Trophoblast cell (in vitro differentiated cells and primary cell): Measurements from ENCODE around the gene POU6F2.

Source experiments
- DNase-seq, 2 donors: peaks; one replicate each; pipeline ENCODE4 v3.0.0-alpha.2; 2016
- H2AFZ ChIP-seq: 2 replicates; pipeline ENCODE4 v1.6.1; 2013; ENCODE audit warnings: low read length, moderate library complexity, mild to moderate bottlenecking; ENCODE audit not compliant: insufficient read depth, poor library complexity
- H2AK5ac ChIP-seq: 2 replicates; pipeline ENCODE4 v1.6.1; 2013; ENCODE audit warnings: mild to moderate bottlenecking, low read length
- H2BK120ac ChIP-seq: 2 replicates; pipeline ENCODE4 v1.6.1; 2013; ENCODE audit warnings: low read length, mild to moderate bottlenecking, moderate library complexity; ENCODE audit not compliant: insufficient read depth, poor library complexity
- H2BK12ac ChIP-seq: 2 replicates; pipeline ENCODE4 v1.6.1; 2013; ENCODE audit warnings: mild to moderate bottlenecking, low read length, moderate library complexity
- H2BK5ac ChIP-seq: 2 replicates; pipeline ENCODE4 v1.6.1; 2013; ENCODE audit warnings: low read length, low read depth, moderate library complexity, mild to moderate bottlenecking; ENCODE audit not compliant: poor library complexity
- H3K14ac ChIP-seq: 2 replicates; pipeline ENCODE4 v1.6.1; 2013; ENCODE audit warnings: mild to moderate bottlenecking, low read length
- H3K18ac ChIP-seq: 2 replicates; pipeline ENCODE4 v1.6.1; 2013; ENCODE audit warnings: mild to moderate bottlenecking, low read length
- H3K23ac ChIP-seq: 2 replicates; pipeline ENCODE4 v1.6.1; 2013; ENCODE audit warnings: low read length
- H3K27ac ChIP-seq: 2 replicates; pipeline ENCODE4 v1.5.1; 2013; ENCODE audit warnings: low read depth, mild to moderate bottlenecking, inconsistent platforms, low read length, moderate library complexity
- H3K27me3 ChIP-seq: 2 replicates; pipeline ENCODE4 v1.6.1; 2013; ENCODE audit warnings: inconsistent platforms, mild to moderate bottlenecking, low read length, moderate library complexity; ENCODE audit not compliant: insufficient read depth
- H3K36me3 ChIP-seq, 2 experiments: 1 replicate in 1 of 2; 2 replicates in 1 of 2; pipeline ENCODE4 v1.6.1; 2013; ENCODE audit warnings: low read length in 2 of 2, mild to moderate bottlenecking in 2 of 2, moderate library complexity in 1 of 2; ENCODE audit not compliant: insufficient read depth in 2 of 2, control insufficient read depth in 1 of 2
- H3K4ac ChIP-seq: 2 replicates; pipeline ENCODE4 v1.6.1; 2013; ENCODE audit warnings: low read depth, mild to moderate bottlenecking, low read length, moderate library complexity
- H3K4me1 ChIP-seq, 2 experiments: 1 replicate in 1 of 2; 2 replicates in 1 of 2; pipeline ENCODE4 v1.6.1; 2013; ENCODE audit warnings: low read length in 2 of 2, mild to moderate bottlenecking in 2 of 2, moderate library complexity in 1 of 2; ENCODE audit not compliant: insufficient read depth in 2 of 2, control insufficient read depth in 1 of 2
- H3K4me2 ChIP-seq: 2 replicates; pipeline ENCODE4 v1.6.1; 2013; ENCODE audit warnings: inconsistent platforms, mild to moderate bottlenecking, low read length, moderate library complexity
- H3K4me3 ChIP-seq: 2 replicates; pipeline ENCODE4 v1.5.1; 2013; ENCODE audit warnings: mild to moderate bottlenecking, low read depth, low read length, inconsistent platforms
- H3K79me1 ChIP-seq: one replicate; pipeline ENCODE4 v1.6.1; 2013; ENCODE audit warnings: low read length
- H3K79me2 ChIP-seq: 2 replicates; pipeline ENCODE4 v1.6.1; 2013; ENCODE audit warnings: low read length, mild to moderate bottlenecking; ENCODE audit not compliant: control insufficient read depth, insufficient read depth, poor library complexity
- H3K9ac ChIP-seq: 2 replicates; pipeline ENCODE4 v1.6.1; 2013; ENCODE audit warnings: mild to moderate bottlenecking, low read length
- H3K9me3 ChIP-seq: 2 replicates; pipeline ENCODE4 v1.6.1; 2013; ENCODE audit warnings: low read depth, mild to moderate bottlenecking, control low read depth, inconsistent platforms, low read length; ENCODE audit not compliant: insufficient read depth
- H4K12ac ChIP-seq: 2 replicates; pipeline ENCODE4 v1.6.1; 2013; ENCODE audit warnings: low read depth, mild to moderate bottlenecking, low read length, moderate library complexity
- H4K8ac ChIP-seq: 2 replicates; pipeline ENCODE4 v1.6.1; 2013; ENCODE audit warnings: low read depth, mild to moderate bottlenecking, low read length, moderate library complexity
- H4K91ac ChIP-seq: one replicate; pipeline ENCODE4 v1.6.1; 2013; ENCODE audit warnings: low read depth, mild to moderate bottlenecking, low read length, moderate library complexity
- WGBS: extraction: QIAGEN DNeasy Blood & Tissue Kit; methylation state at CpG from one replicate; pipeline ENCODE4 v1.1.7; 2013; ENCODE audit warnings: missing lambda C conversion rate; ENCODE audit not compliant: insufficient read length, insufficient coverage; ENCODE audit errors: extremely low coverage; 5-methylcytosine and 5-hydroxymethylcytosine counted together

The POU6F2 gene

GRCh38 chr7:39091774-39092173, 114.1 kb downstream of the POU6F2 start:
- no peak overlapping the region for H3K4ac ChIP-seq
- DNase-seq = no peak
- no peak overlapping the region for H2BK5ac ChIP-seq
- H4K12ac ChIP-seq = no peak overlapping the region
- H3K79me1 ChIP-seq = no peaks in the 10 kb centered on the region
- no peak overlapping the region for H3K18ac ChIP-seq
- H3K79me2 ChIP-seq = no peaks in the 10 kb centered on the region
- H3K27ac ChIP-seq = no peak overlapping the region
- WGBS = no CpG with 5 or more reads among the region's 5 CpGs
- no peak overlapping the region for H2AFZ ChIP-seq
- no peaks in the 10 kb centered on the region for H3K4me1 ChIP-seq
- no peak overlapping the region for H2BK12ac ChIP-seq
- no peak overlapping the region for H2AK5ac ChIP-seq
- H4K8ac ChIP-seq = no peak overlapping the region
- no peak overlapping the region for H4K91ac ChIP-seq
- H3K4me3 ChIP-seq = no peak overlapping the region
- H2BK120ac ChIP-seq = no peak overlapping the region
- no peak overlapping the region for H3K14ac ChIP-seq
- no peaks in the 10 kb centered on the region for H3K9me3 ChIP-seq
- no peak overlapping the region for H3K9ac ChIP-seq
- H3K36me3 ChIP-seq = no peaks in the 10 kb centered on the region
- no peak overlapping the region for H3K23ac ChIP-seq
- no peak overlapping the region for H3K4me2 ChIP-seq
- no peaks in the 10 kb centered on the region for H3K27me3 ChIP-seq

- Histone ChIP-seq H3K4me1 (no peaks in the 10 kb centered on the region), H4K91ac (no peak overlapping the region), H2BK5ac (no peak overlapping the region), H4K8ac (no peak overlapping the region), H3K27me3 (no peaks in the 10 kb centered on the region), H2AK5ac (no peak overlapping the region), H3K79me1 (no peaks in the 10 kb centered on the region), H2BK12ac (no peak overlapping the region), H3K9ac (no peak overlapping the region), H4K12ac (no peak overlapping the region), H3K23ac (no peak overlapping the region), H3K36me3 (no peaks in the 10 kb centered on the region), H3K4me3 (no peak overlapping the region), H3K9me3 (no peaks in the 10 kb centered on the region), H3K18ac (no peak overlapping the region), H3K4me2 (no peak overlapping the region), H3K27ac (no peak overlapping the region), H2BK120ac (no peak overlapping the region), H3K4ac (no peak overlapping the region), H2AFZ (no peak overlapping the region), H3K14ac (no peak overlapping the region), H3K79me2 (no peaks in the 10 kb centered on the region)
- DNase-seq = peak in 1 of 2 donors; percentile 12
- WGBS = no CpG with 5 or more reads among the region's 2 CpGs
Observed at GRCh38 chr7:39094731-39095130, 117.0 kb downstream of the POU6F2 start.

- Histone ChIP-seq H3K27ac (no peak overlapping the region), H3K9ac (no peak overlapping the region), H4K91ac (no peak overlapping the region), H4K12ac (no peak overlapping the region), H3K36me3 (no peaks in the 10 kb centered on the region), H2AK5ac (no peak overlapping the region), H3K14ac (no peak overlapping the region), H2AFZ (no peak overlapping the region), H3K4ac (no peak overlapping the region), H3K27me3 (no peaks in the 10 kb centered on the region), H3K4me3 (no peak overlapping the region), H3K9me3 (peaks cover 2% of the 10 kb centered on the region), H3K79me1 (no peaks in the 10 kb centered on the region), H2BK12ac (no peak overlapping the region), H3K18ac (no peak overlapping the region), H3K4me1 (no peaks in the 10 kb centered on the region), H3K79me2 (no peaks in the 10 kb centered on the region), H3K4me2 (no peak overlapping the region), H2BK120ac (no peak overlapping the region), H2BK5ac (no peak overlapping the region), H4K8ac (no peak overlapping the region), H3K23ac (no peak overlapping the region)
- WGBS = no CpG with 5 or more reads among the region's 7 CpGs
- DNase-seq = no peak
Observed at GRCh38 chr7:39095875-39096619, 118.3 kb downstream of the POU6F2 start.

- no peak overlapping the region for H4K91ac ChIP-seq
- no peaks in the 10 kb centered on the region for H3K79me2 ChIP-seq
- no peak overlapping the region for H2AK5ac ChIP-seq
- no peaks in the 10 kb centered on the region for H3K36me3 ChIP-seq
- no peak overlapping the region for H2BK5ac ChIP-seq
- H3K4me2 ChIP-seq = no peak overlapping the region
- H3K4me3 ChIP-seq = no peak overlapping the region
- H4K12ac ChIP-seq = no peak overlapping the region
- no peaks in the 10 kb centered on the region for H3K27me3 ChIP-seq
- peaks cover 2% of the 10 kb centered on the region for H3K9me3 ChIP-seq
- no CpG with 5 or more reads among the region's 3 CpGs for WGBS
- H3K9ac ChIP-seq = no peak overlapping the region
- peak; percentile 84 to 90 for DNase-seq
- no peak overlapping the region for H4K8ac ChIP-seq
- no peaks in the 10 kb centered on the region for H3K79me1 ChIP-seq
- no peak overlapping the region for H3K18ac ChIP-seq
- H3K4ac ChIP-seq = no peak overlapping the region
- H3K14ac ChIP-seq = no peak overlapping the region
- no peaks in the 10 kb centered on the region for H3K4me1 ChIP-seq
- H2AFZ ChIP-seq = no peak overlapping the region
- no peak overlapping the region for H3K27ac ChIP-seq
- no peak overlapping the region for H3K23ac ChIP-seq
- no peak overlapping the region for H2BK120ac ChIP-seq
- no peak overlapping the region for H2BK12ac ChIP-seq
Observed at GRCh38 chr7:39098506-39098905, 120.8 kb downstream of the POU6F2 start.
